ENCODE data around the gene CUX1.

DNA sequence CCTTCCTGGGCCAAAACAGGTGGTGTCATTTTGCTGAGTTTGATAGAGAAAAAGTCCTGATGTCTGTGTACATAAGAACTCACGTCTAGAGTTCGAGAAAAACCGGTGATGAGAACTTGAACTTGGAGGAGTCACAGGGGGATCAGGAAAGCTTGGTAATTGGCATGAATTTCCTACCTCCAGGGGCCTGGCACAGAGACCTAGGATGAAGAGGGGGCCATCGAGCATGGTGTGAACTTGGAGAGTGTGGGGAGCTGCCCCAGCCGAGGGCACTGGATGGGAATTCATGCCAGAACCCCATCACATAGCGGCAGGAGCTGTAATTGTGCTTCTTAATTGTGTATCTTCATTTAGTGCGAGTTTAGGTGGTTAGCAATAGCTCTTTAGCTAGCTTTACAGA lies 82.2 kb downstream of the CUX1 start:
- TF ChIP-seq, protein P1, sequence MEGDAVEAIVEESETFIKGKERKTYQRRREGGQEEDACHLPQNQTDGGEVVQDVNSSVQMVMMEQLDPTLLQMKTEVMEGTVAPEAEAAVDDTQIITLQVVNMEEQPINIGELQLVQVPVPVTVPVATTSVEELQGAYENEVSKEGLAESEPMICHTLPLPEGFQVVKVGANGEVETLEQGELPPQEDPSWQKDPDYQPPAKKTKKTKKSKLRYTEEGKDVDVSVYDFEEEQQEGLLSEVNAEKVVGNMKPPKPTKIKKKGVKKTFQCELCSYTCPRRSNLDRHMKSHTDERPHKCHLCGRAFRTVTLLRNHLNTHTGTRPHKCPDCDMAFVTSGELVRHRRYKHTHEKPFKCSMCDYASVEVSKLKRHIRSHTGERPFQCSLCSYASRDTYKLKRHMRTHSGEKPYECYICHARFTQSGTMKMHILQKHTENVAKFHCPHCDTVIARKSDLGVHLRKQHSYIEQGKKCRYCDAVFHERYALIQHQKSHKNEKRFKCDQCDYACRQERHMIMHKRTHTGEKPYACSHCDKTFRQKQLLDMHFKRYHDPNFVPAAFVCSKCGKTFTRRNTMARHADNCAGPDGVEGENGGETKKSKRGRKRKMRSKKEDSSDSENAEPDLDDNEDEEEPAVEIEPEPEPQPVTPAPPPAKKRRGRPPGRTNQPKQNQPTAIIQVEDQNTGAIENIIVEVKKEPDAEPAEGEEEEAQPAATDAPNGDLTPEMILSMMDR (IDR thresholded peaks at IDR 0.05), result no peak
- TF ChIP-seq EP300 (IDR thresholded peaks at IDR 0.05), result no peak
- TF ChIP-seq POLR2A (IDR thresholded peaks at IDR 0.05), result no peak

All from ovary (tissue), 3 donors.